Immature natural killer cell (primary cell): Measurements from ENCODE around the gene MRPS5. TPM values are rescaled to one million over a fixed set of nuclear protein-coding genes. Genes with fewer than 3 reads are reported as not detected.

Experiments used
- DNase-seq, 3 donors: peaks; one replicate each; pipeline ENCODE4 v3.0.0; 2022; ENCODE audit warnings: mixed read lengths in 1 of 3
- H3K27ac Mint-ChIP-seq, 6 donors: one replicate each; pipeline ENCODE4 v1.8.0; 2020; ENCODE audit warnings: mixed read lengths in 6 of 6, mild to moderate bottlenecking in 5 of 6, inconsistent platforms in 4 of 6, moderate library complexity in 3 of 6
- H3K27me3 Mint-ChIP-seq, 3 donors: one replicate each; pipeline ENCODE4 v1.8.0; 2020 to 2021; ENCODE audit warnings: low read depth in 3 of 3, mild to moderate bottlenecking in 3 of 3, mixed read lengths in 3 of 3, moderate library complexity in 3 of 3, inconsistent platforms in 1 of 3
- H3K36me3 Mint-ChIP-seq, 3 donors: one replicate each; pipeline ENCODE4 v1.8.0; 2020; ENCODE audit warnings: mixed read lengths in 3 of 3, inconsistent platforms in 2 of 3, mild to moderate bottlenecking in 2 of 3
- H3K4me1 Mint-ChIP-seq, 2 donors: one replicate each; pipeline ENCODE4 v1.8.0; 2020; ENCODE audit warnings: inconsistent platforms in 2 of 2, mild to moderate bottlenecking in 2 of 2, mixed read lengths in 2 of 2, moderate library complexity in 1 of 2
- H3K4me3 Mint-ChIP-seq, 5 donors: one replicate each; pipeline ENCODE4 v1.8.0; 2020; ENCODE audit warnings: mild to moderate bottlenecking in 5 of 5, mixed read lengths in 5 of 5, inconsistent platforms in 3 of 5, moderate library complexity in 3 of 5
- H3K9me3 Mint-ChIP-seq, 6 donors: one replicate each; pipeline ENCODE4 v1.8.0; 2020; ENCODE audit warnings: mild to moderate bottlenecking in 6 of 6, mixed read lengths in 6 of 6, inconsistent platforms in 4 of 6, moderate library complexity in 3 of 6
- polyA plus RNA-seq, 3 donors: library from polyadenylated mRNA; unstranded; fragments of 300-500 nt; fragmentation: Illumina TruSeq; gene quantifications; one replicate each; pipeline ENCODE4 v1.2.3, GENCODE V29; 2021

The MRPS5 gene
- 10 to 100 TPM; 26.9 to 35.0 (median 30.5) TPM for polyA plus RNA-seq

DNA sequence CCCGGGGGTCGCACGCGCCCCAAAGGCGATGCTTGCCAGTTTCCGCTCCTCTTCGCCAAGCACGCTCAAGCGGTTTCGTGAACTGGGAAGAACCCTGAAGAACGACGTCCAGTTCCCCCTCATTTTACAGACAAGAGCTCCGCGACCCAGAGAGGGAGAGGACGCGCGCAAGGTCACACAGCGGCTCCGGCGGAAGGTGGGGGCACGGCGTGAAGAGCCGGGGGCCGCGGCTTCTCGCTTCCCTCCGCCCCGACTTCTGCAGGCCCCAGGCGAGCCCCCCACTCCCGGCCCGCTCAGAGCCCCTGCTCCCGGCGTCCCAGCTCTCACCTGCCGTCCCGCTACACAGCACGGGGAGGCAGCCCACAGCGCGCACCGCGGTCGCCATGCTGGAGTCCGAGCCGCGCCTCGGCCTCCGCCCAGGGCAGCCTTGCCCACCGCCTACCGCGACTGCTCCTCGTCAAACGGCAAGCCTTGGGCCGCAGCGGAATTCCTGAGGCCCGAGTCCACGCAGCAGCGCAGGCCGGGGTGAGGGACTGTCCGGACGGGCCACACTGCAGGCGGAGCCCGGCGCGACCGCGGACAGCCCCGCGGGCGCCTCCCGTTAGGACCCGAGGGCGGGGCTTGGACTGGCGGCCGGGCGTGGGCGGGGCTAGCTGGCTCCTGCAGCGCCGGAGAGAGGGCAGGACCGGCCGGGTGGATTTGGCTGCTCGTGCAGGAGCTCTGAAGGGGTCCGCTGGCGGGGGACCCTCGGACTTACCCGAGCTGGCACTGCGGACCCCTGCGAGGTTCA is at the start of gene MRPS5:
Gene MRPS5, minus strand, starts transcription at position 402 of the 790 bp plus-strand sequence. Its CDS starts 17 bp downstream, at position 385.
- Mint-ChIP-seq H3K27me3 (peaks cover 2 to 7% (median 5%) of the 10 kb centered on the region in 3 donors), H3K4me1 (peaks cover 48 to 52% of the 10 kb centered on the region in 2 donors)

DNA sequence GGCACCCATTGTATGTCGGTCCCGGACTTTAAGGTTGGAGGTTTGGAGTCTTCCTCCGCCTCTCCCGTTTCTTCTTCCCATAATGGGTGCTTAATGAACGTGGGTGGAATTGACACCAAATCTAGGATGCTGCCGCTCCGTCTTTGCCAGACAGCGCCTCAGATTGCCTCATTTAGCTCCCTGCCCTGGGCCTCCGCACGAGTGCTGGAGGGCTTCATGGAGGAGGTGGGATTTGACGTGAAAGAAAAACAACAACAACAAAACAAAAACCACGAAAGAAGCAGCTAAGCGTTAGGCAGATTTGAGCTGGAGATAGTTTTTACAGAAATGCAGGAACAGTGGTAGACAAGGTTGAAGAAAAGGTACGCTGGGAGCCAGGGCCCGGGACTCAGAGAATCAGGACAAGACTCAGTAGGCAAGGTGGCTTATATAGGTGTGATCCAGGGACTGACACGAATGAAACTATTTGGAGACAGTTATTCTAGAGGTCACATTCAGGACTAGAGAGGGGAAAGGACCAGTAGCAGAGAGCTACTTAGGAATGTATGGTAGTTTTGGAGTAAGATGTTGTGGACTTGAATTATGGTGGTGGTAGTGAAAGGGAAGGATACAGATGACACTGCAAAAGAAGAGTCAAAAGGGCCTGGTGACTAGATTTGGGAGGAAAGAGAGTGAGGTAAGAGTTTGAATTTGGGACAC is 44.6 kb upstream of the MRPS5 start:
- peak overlapping the region; percentile 93 to 98 (median 96) for H3K27ac Mint-ChIP-seq
- peaks cover 28 to 31% of the 10 kb centered on the region in 2 donors for H3K4me1 Mint-ChIP-seq

More for the DNA sequence above, at the start of gene MRPS5:
- Mint-ChIP-seq H3K4me3 (peak within 1 kb of the TSS; percentile 96 to 98 (median 97)), H3K36me3 (peaks cover 0 to 6% (median 3%) of the 10 kb centered on the region in 3 donors), H3K27ac (peak within 1 kb of the TSS; percentile 87 to 97 (median 96)), H3K9me3 (no peaks in the 10 kb centered on the region)
- DNase-seq = peak; percentile 84 to 85 (median 84)

DNA sequence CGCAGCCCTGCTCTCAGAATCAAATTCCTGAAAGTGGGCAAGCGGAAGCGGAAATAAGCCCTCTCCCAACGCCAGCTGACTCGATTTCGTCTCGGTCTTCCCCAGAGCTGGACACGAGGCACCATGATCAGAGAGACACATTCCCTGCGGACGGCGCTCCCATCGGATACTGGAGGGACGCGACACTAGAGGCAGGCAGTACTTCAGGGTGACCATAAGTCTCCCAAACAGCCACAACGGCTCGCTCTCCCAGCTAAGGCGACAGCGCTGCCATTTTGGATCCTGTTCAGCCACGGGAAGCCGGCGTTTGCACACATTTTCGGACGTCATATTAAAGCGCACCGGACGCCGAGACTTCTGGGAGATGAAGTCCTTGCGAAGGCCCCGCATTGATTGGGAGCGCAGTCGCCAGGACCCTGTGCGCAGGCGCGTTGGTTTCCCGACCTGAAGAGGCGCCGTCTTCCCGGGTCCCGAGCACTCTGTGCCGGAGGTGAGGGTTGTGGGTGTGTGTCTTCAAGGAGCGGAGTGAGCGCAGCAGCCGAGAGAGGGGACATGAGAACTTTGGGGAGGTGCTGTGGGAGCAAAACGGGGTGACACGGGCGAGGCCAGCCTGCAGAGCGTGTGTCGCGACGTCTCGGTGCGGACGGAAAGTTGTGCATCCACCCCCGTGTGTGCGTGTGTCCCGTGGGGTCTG is 43.9 kb upstream of the MRPS5 start, which contains the start of gene ZNF2:
Gene ZNF2, plus strand, starts transcription at position 439 of the 694 bp plus-strand sequence. CDS start 10,418 bp downstream, outside the sequence.
- Mint-ChIP-seq H3K4me1 (peaks cover 28 to 31% of the 10 kb centered on the region in 2 donors), H3K36me3 (no peaks in the 10 kb centered on the region), H3K27me3 (peaks cover 0 to 6% (median 6%) of the 10 kb centered on the region in 3 donors), H3K4me3 (peak within 1 kb of the TSS; percentile 96 to 100 (median 99)), H3K9me3 (no peaks in the 10 kb centered on the region), H3K27ac (peak within 1 kb of the TSS; percentile 93 to 98 (median 96))
- DNase-seq = peak; percentile 95 to 96 (median 95)

More for the DNA sequence above, 44.6 kb upstream of the MRPS5 start:
- H3K27me3 Mint-ChIP-seq = peaks cover 0 to 6% (median 6%) of the 10 kb centered on the region in 3 donors
- DNase-seq = no peak
- H3K36me3 Mint-ChIP-seq = no peaks in the 10 kb centered on the region
- H3K9me3 Mint-ChIP-seq = no peaks in the 10 kb centered on the region
- H3K4me3 Mint-ChIP-seq = peak overlapping the region; percentile 96 to 100 (median 99)

DNA sequence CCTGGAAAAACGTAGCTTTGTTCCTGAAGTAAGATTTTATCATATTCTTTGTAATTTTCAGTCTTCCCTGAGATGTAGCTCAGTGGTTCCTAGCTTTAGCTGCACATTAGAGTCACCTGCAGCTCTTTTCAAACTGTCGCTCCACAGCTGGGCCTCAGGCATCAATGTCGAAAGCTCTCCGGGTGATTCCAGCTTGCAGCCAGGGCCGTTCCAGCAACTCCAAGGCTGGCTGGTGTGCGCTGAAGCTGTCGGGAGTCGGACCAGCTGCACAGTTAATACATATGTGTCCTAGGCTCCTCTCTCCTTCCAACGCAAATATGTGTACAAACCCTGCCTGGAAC is 43.4 kb upstream of the MRPS5 start:
- no peak for DNase-seq
- Mint-ChIP-seq H3K27ac (peak overlapping the region; percentile 93 to 98 (median 96)), H3K27me3 (peaks cover 0 to 6% (median 6%) of the 10 kb centered on the region in 3 donors), H3K4me3 (peak overlapping the region; percentile 96 to 100 (median 99)), H3K9me3 (no peaks in the 10 kb centered on the region), H3K4me1 (peaks cover 28 to 36% of the 10 kb centered on the region in 2 donors), H3K36me3 (no peaks in the 10 kb centered on the region)

DNA sequence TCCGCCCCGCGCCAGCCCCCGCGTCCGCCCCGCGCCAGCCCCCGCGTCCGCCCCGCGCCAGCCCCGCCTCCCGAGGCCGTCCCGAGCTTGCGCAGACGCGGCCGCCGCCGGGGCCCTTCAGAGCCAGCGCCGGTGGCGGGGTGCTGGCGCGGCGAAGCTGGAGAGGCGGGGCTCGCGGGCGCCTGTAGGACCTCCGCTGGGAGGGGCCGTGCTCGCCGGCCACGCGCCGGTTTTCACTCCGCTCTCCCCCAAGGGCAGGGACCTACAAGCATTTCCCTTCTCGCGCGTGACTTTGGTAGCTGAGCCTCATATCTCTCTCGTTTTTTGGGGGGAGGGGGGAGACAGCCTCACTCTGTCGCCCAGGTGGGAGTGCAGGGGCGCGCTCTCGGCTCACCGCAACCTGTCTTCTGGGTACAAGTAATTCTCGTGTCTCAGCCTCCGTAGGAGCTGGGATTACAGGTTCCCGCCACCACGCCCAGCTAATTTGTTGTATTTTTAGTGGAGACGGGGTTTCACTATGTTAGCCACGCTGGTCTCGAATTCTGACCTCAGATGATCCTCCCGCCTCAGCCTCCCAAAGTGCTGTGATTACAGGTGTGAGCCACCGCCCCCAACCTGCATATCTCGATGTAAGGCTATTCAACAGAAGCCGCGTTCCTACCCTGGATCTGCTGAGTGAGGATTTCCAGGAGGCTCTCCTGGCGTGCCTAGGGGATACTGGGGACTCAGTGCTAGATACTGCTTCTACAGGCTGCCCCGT is 38.3 kb upstream of the MRPS5 start, which contains the start of gene ZNF514:
Gene ZNF514, minus strand, starts transcription at position 159 of the 760 bp plus-strand sequence. CDS start 6,595 bp downstream, outside the sequence.
- Mint-ChIP-seq H3K27ac (peak within 1 kb of the TSS; percentile 76 to 91 (median 86)), H3K27me3 (peaks cover 0 to 2% (median 1%) of the 10 kb centered on the region in 3 donors), H3K36me3 (peaks cover 16 to 22% (median 21%) of the 10 kb centered on the region in 3 donors), H3K4me1 (peaks cover 16 to 30% of the 10 kb centered on the region in 2 donors), H3K4me3 (peak within 1 kb of the TSS; percentile 84 to 90 (median 90)), H3K9me3 (peaks cover 0 to 7% (median 0%) of the 10 kb centered on the region in 6 donors)
- peak; percentile 82 to 84 (median 84) for DNase-seq

DNA sequence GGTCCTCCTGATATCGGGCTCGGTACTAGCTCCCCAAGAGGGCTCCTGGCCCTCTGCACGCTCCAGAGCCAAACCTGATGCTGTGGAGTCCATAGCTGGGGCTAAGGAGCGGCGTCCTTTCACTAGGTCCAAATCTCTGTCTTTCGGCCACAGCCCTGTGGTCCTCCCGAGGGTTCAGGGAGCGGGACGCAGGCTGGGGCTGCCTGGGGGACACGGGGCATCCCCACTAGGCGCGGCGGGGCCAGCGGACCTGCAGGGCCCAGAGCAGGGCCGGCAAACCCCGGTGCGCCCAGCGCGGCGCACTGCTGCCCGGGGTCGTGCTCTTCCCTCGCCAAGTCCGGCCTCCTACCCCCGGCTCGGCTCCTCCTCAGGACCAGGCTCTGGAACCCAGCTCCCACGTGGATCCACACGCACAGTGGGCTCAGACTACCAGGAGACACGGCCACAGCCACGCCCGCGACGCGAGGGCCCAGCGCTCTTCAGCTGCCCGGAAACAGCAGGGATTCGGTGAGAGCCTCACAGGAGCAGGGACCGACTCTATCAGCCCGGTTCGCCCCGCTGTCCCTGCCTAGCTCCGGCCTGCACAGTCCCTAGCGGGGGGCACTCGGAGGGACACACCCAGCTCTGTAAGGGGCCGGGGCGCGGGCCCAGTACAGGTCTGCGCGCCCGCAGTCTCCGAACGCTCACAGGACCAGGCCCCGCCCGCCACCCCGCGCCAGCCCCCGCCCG is 37.4 kb upstream of the MRPS5 start:
- no peak for DNase-seq
- H3K4me1 Mint-ChIP-seq = peaks cover 12 to 22% of the 10 kb centered on the region in 2 donors
- H3K27ac Mint-ChIP-seq = peak overlapping the region in 5 of 6 donors; percentile 62 to 85 (median 73)
- peaks cover 0 to 2% (median 1%) of the 10 kb centered on the region in 3 donors for H3K27me3 Mint-ChIP-seq
- peak overlapping the region; percentile 82 to 88 (median 84) for H3K4me3 Mint-ChIP-seq
- H3K36me3 Mint-ChIP-seq = peaks cover 24 to 30% (median 29%) of the 10 kb centered on the region in 3 donors
- peaks cover 0 to 12% (median 0%) of the 10 kb centered on the region in 6 donors for H3K9me3 Mint-ChIP-seq

DNA sequence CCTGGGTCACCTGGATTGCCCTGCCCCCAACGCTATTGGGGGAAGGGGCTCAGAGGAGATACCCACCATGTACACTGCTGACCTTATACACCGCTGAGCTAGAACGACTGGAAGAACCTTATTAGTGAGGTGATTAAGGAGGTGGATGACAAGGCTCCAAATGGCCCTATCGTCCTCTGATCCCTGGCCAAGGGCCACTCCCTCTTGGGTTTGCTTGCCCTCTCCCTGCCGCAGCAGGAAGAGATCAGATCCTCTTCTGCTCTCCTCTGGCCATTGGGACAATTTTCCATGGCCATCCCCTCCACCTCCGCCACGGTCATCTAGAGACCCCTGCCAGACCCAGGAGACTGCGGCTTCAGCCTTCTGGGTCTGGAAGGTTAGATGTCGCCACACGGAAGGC is 36.8 kb upstream of the MRPS5 start:
- no peak for DNase-seq
- Mint-ChIP-seq H3K9me3 (peaks cover 0 to 12% (median 3%) of the 10 kb centered on the region in 6 donors), H3K4me3 (peak overlapping the region; percentile 75 to 88 (median 84)), H3K36me3 (peaks cover 29 to 36% (median 36%) of the 10 kb centered on the region in 3 donors), H3K27me3 (peaks cover 0 to 2% (median 1%) of the 10 kb centered on the region in 3 donors), H3K27ac (peak overlapping the region in 2 of 6 donors; percentile 48 to 69), H3K4me1 (peaks cover 11 to 20% of the 10 kb centered on the region in 2 donors)

DNA sequence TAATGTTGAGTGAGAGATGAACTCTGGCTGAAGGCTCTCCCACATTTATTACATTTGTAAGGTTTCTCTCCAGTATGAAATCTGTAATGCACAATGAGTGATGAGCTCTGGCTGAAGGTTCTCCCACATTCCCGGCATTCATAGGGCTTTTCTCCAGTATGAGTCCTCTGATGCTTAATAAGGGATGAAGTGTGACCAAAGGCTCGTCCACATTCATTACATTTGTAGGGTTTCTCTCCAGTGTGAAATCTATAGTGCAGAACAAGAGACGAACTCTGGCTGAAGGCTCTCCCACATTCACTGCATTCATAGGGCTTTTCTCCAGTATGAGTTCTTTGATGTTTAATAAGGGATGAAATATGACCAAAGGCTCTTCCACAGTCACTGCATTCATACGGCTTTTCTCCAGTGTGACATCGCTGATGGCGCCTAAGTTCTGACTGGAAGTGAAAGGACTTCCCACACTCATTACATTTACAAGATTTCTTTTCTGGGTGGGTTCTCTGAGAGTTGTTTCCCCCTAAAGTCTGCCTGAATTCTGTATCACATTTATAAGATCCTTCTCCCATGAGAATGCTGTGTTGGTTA is 27.9 kb upstream of the MRPS5 start:
- Mint-ChIP-seq H3K36me3 (peaks cover 65 to 83% (median 70%) of the 10 kb centered on the region in 3 donors), H3K4me3 (no peak overlapping the region), H3K9me3 (peaks cover 56 to 85% (median 81%) of the 10 kb centered on the region in 6 donors), H3K4me1 (no peaks in the 10 kb centered on the region), H3K27ac (no peak overlapping the region), H3K27me3 (peaks cover 0 to 5% (median 0%) of the 10 kb centered on the region in 3 donors)
- DNase-seq = no peak

DNA sequence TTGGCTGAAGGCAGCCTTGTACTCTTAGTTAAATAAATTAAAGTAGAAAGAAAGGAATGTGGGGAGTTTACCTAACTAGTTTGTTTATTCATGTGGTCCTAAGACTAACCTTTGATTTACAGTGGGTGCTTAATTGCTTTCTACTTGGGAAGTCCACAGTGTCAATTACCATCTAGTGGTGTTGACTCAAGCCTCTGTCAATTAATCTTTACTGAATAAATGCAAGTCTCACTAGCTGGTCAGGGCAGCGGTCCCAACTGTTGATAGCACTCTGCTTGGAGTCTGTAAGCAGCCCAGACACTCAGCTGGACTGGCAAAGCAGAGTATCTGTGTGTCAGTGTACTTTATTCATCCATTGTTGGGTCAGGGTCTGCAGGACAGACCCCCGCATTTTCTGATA is 22.2 kb upstream of the MRPS5 start:
- Mint-ChIP-seq H3K9me3 (peaks cover 50 to 91% (median 84%) of the 10 kb centered on the region in 6 donors), H3K4me3 (no peak overlapping the region), H3K36me3 (peaks cover 27 to 48% (median 34%) of the 10 kb centered on the region in 3 donors), H3K4me1 (no peaks in the 10 kb centered on the region), H3K27ac (no peak overlapping the region), H3K27me3 (peaks cover 0 to 3% (median 0%) of the 10 kb centered on the region in 3 donors)
- no peak for DNase-seq

DNA sequence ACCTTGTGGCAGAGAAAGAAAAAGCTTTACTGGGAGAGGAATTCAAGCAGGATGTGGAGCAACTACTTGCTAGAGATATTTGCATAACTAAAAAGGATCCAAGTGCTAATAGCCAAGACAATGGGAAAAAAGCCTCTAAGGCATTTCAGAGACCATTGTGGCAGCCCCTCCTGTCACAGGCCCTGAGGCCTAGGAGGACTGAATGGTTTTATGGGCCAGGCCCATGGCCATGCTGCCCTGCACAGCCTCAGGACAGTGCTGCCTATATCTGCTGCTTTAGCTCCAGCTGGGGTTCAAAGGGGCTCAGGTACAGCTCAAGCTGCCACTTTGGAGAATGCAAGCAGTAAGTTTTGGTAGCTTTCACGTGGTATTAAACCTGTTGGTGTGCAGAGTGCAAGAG is 17.1 kb upstream of the MRPS5 start:
- no peak for DNase-seq
- H3K27ac Mint-ChIP-seq = no peak overlapping the region
- H3K4me3 Mint-ChIP-seq = no peak overlapping the region
- no peaks in the 10 kb centered on the region for H3K4me1 Mint-ChIP-seq
- H3K9me3 Mint-ChIP-seq = peaks cover 35 to 68% (median 44%) of the 10 kb centered on the region in 6 donors
- peaks cover 14 to 27% (median 25%) of the 10 kb centered on the region in 3 donors for H3K36me3 Mint-ChIP-seq
- H3K27me3 Mint-ChIP-seq = peaks cover 0 to 1% (median 0%) of the 10 kb centered on the region in 3 donors

DNA sequence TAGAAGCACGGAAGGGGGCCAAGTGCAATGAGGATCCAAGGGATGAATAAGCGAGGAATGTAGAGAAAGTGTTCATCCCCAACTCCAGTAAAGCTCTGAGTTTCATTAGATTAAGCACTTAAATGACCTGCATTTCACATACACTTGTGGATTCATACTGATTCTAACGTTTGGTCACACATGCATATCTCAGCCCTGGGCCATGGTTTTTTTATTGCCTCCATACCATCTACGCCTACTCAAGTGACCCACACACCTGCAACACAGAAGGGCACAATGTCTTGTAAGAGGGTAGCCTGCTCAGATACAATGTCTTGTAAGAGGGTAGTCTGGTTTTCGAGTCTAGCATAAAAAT is 566 bp upstream of the MRPS5 start:
- peak overlapping the region; percentile 96 to 98 (median 97) for H3K4me3 Mint-ChIP-seq
- no peaks in the 10 kb centered on the region for H3K9me3 Mint-ChIP-seq

DNA sequence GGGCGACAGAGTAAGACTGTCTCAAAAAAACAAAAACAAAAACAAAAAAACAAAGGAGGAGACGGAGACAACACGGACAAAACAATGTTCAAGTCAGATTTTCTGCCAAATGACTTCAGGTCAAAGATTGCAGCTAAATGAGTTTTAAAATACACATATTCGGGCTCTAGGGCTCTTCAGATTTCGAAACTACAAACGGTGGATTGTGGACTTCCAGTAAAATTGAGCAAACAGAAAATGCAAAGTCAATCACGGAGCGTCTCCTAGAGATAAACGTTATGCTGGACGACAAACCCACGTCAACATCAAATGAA is 558 bp downstream of the MRPS5 start:
- DNase-seq = no peak
- no peaks in the 10 kb centered on the region for H3K9me3 Mint-ChIP-seq
- peak overlapping the region; percentile 87 to 97 (median 96) for H3K27ac Mint-ChIP-seq
- peak overlapping the region; percentile 96 to 98 (median 97) for H3K4me3 Mint-ChIP-seq
- H3K4me1 Mint-ChIP-seq = peaks cover 48 to 52% of the 10 kb centered on the region in 2 donors
- peaks cover 2 to 6% (median 5%) of the 10 kb centered on the region in 3 donors for H3K27me3 Mint-ChIP-seq
- H3K36me3 Mint-ChIP-seq = peaks cover 0 to 6% (median 0%) of the 10 kb centered on the region in 3 donors

More for the DNA sequence above, 566 bp upstream of the MRPS5 start:
- Mint-ChIP-seq H3K36me3 (peaks cover 0 to 5% (median 3%) of the 10 kb centered on the region in 3 donors), H3K27ac (peak overlapping the region; percentile 83 to 96 (median 88)), H3K4me1 (peaks cover 47 to 50% of the 10 kb centered on the region in 2 donors), H3K27me3 (peaks cover 2 to 8% (median 5%) of the 10 kb centered on the region in 3 donors)
- DNase-seq = no peak
